ENCODE results near the gene MRPL12.
"Not testable (repeated sequence)": the region's sequence is repeated elsewhere in the genome, so short reads cannot be mapped to it uniquely, and the experiment has no call there.

Gene MRPL12

DNA sequence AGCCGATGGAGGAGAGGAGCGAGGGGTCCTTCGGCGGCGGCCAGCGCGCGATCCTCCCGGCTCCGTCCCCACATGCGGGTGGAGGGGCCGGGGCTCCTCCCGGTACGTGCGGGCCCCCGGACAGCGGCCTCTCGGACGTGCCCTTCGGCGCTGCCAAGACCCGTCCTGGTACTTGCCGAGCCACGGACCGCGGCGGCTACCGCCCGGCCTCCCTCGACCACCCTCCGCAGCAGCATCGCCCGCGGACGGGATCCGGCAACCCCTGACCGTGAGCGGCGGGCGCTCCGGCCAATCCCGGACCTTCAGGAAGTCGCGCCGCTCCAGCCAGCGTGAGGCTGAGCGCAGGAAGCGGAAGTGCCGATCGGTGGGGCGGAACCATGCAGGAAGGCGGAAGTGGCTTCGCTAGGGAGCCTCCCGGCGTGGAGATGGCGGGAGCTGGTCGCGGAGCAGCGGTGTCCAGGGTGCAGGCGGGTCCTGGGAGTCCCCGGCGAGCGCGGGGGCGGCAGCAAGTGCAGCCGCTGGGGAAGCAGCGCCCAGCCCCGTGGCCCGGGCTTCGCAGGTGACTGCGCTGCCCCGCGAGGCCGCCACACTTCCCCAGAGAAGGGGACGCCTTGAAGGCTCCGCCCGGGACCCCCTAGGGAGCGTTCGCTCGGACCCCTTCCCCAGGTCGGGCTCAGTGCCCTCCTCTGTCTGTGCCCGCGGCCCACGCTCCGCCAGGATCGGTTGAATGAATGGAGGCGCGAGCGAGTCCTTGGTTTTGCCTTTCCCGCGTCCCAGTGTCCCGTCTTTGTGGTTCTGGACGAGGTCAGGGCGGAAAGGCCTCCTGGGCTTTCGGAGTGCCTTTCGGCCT, 36.6 kb upstream of the MRPL12 start, which contains the start of the genes CCDC137 and OXLD1:
CCDC137 (plus strand) TSS at position 396 of the 850 bp plus-strand sequence; CDS start at position 426, 30 bp downstream.
OXLD1 (minus strand) TSS at position 264 of the 850 bp plus-strand sequence; CDS start at position 236, 28 bp downstream.
- H3K9me3 ChIP-seq (ENCODE audit: insufficient read depth, low read depth, low read length) = no peaks in the 10 kb centered on the region
- no peaks in the 10 kb centered on the region for H3K4me1 ChIP-seq (ENCODE audit: insufficient read depth, low read length)
- H3K27me3 ChIP-seq (ENCODE audit: insufficient read depth, low read length) = no peaks in the 10 kb centered on the region
- H3K9ac ChIP-seq (ENCODE audit: low read depth, low read length) = peak within 1 kb of the TSS; percentile 93
- peak within 1 kb of the TSS; percentile 96 for H3K4me3 ChIP-seq (ENCODE audit: low read length)
- peaks cover 41% of the 10 kb centered on the region for H3K36me3 ChIP-seq (ENCODE audit: insufficient read depth, low read depth, low read length)
- peak within 1 kb of the TSS; percentile 88 for H3K27ac ChIP-seq (ENCODE audit: low read length)

- H3K4me3 ChIP-seq (ENCODE audit: low read length) = peak overlapping the region; percentile 96
- H3K9ac ChIP-seq (ENCODE audit: low read depth, low read length) = no peak overlapping the region
- H3K27ac ChIP-seq (ENCODE audit: low read length) = no peak overlapping the region
- H3K36me3 ChIP-seq (ENCODE audit: insufficient read depth, low read depth, low read length) = peaks cover 53% of the 10 kb centered on the region
- no peaks in the 10 kb centered on the region for H3K4me1 ChIP-seq (ENCODE audit: insufficient read depth, low read length)
- H3K9me3 ChIP-seq (ENCODE audit: insufficient read depth, low read depth, low read length) = no peaks in the 10 kb centered on the region
- H3K27me3 ChIP-seq (ENCODE audit: insufficient read depth, low read length) = no peaks in the 10 kb centered on the region
Observed at GRCh38 chr17:81667754-81668153, 35.4 kb upstream of the MRPL12 start.

GRCh38 chr17:81672504-81672903, 30.7 kb upstream of the MRPL12 start:
- Histone ChIP-seq H3K27ac (ENCODE audit: low read length) (no peak overlapping the region), H3K27me3 (ENCODE audit: insufficient read depth, low read length) (no peaks in the 10 kb centered on the region), H3K9ac (ENCODE audit: low read depth, low read length) (no peak overlapping the region), H3K4me3 (ENCODE audit: low read length) (no peak overlapping the region), H3K36me3 (ENCODE audit: insufficient read depth, low read depth, low read length) (peaks cover 72% of the 10 kb centered on the region), H3K4me1 (ENCODE audit: insufficient read depth, low read length) (no peaks in the 10 kb centered on the region), H3K9me3 (ENCODE audit: insufficient read depth, low read depth, low read length) (no peaks in the 10 kb centered on the region)

DNA sequence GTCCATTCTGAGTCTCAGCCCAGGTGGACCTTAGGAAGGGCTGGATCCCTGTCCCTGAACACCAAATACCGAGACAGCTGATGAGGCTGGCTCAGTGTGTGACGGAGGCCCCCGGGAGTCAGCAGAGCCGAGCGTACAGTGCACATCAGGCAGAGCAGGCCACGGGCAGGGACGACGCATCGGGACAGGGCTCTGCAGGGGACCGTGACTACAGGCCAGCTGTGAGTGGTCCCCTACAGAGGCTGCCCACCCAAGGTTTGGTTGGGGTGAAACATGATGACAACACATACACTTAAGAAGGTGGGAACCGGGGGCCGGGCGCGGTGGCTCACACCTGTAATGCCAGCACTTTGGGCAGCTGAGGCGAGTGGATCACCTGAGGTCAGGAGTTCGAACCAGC, 30.2 kb upstream of the MRPL12 start:
- Histone ChIP-seq H3K4me1 (ENCODE audit: insufficient read depth, low read length) (no peaks in the 10 kb centered on the region), H3K27me3 (ENCODE audit: insufficient read depth, low read length) (no peaks in the 10 kb centered on the region), H3K4me3 (ENCODE audit: low read length) (no peak overlapping the region), H3K36me3 (ENCODE audit: insufficient read depth, low read depth, low read length) (peaks cover 71% of the 10 kb centered on the region), H3K9ac (ENCODE audit: low read depth, low read length) (no peak overlapping the region), H3K27ac (ENCODE audit: low read length) (no peak overlapping the region), H3K9me3 (ENCODE audit: insufficient read depth, low read depth, low read length) (no peaks in the 10 kb centered on the region)

DNA sequence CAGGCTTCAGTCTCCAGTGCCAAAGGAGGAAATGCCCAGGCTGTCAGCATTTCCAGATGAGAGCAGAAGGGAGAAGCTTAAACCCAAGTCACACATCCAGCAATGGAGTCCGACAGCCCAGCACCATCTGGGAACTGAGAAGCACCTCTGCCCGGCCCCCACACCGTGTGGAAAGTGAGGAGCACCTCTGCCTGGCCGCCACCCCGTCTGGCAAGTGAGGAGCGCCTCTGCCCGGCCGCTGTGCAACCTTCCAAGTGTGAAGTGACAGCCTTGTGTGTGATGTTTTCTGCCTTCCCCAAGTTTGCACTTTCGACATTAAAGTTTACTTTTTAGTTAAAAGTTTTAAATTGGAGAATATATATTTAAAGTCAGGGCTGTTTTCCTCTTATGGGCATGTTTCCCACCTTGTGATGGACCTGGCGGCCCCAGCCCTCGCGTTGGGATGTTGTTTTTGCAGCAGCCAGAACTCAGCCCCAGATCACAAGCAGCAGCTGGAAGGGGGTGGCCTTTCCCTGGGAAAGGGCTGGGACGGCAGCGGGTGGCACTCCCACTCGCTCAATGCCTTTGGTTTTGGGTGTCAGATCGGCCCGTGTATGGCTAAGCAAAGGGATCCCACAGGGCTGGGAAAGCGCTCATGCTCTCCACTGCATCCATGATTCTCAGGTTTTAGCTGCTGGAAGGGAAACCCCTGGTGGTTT, 29.5 kb upstream of the MRPL12 start:
- no peak overlapping the region for H3K9ac ChIP-seq (ENCODE audit: low read depth, low read length)
- no peak overlapping the region for H3K4me3 ChIP-seq (ENCODE audit: low read length)
- H3K4me1 ChIP-seq (ENCODE audit: insufficient read depth, low read length) = no peaks in the 10 kb centered on the region
- no peak overlapping the region for H3K27ac ChIP-seq (ENCODE audit: low read length)
- peaks cover 64% of the 10 kb centered on the region for H3K36me3 ChIP-seq (ENCODE audit: insufficient read depth, low read depth, low read length)
- H3K9me3 ChIP-seq (ENCODE audit: insufficient read depth, low read depth, low read length) = no peaks in the 10 kb centered on the region
- H3K27me3 ChIP-seq (ENCODE audit: insufficient read depth, low read length) = no peaks in the 10 kb centered on the region

DNA sequence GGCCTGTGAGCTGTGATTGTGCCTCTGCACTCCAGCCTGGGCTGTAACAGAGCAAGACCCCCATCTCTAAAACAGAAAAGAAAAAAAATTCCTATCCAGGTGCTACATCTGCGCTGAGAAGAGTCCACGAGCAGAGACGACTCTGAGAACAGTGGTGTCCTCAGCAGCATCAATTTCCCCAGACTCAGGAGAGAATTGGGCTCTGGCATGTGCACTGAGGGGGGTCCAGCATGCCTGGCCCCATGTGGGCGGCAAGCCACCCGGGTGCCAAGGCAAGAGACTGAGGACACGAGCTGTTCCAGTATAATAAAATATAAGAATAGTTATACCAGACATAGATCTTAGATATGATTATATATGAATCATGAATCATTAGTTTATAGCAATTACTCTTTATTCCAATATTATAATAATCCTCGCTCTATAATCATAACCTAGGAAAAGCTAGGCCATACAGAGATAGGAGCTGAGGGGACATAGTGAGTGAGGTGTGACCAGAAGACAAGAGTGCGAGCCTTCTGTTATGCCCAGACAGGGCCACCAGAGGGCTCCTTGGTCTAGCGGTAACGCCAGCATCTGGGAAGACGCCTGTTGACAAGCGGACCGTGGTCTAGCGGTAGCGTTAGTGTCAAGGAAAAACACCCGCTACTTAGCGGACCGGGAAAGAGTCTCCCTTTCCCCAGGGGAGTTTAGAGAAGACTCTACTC, 27.5 kb upstream of the MRPL12 start:
- not testable (repeated sequence) for H3K9ac ChIP-seq (ENCODE audit: low read depth, low read length); H3K9me3 ChIP-seq (ENCODE audit: insufficient read depth, low read depth, low read length); H3K4me1 ChIP-seq (ENCODE audit: insufficient read depth, low read length); H3K27me3 ChIP-seq (ENCODE audit: insufficient read depth, low read length); H3K4me3 ChIP-seq (ENCODE audit: low read length); H3K27ac ChIP-seq (ENCODE audit: low read length)
- peaks cover 44% of the 10 kb centered on the region for H3K36me3 ChIP-seq (ENCODE audit: insufficient read depth, low read depth, low read length)

- H3K9ac ChIP-seq (ENCODE audit: low read depth, low read length) = no peak overlapping the region
- no peaks in the 10 kb centered on the region for H3K9me3 ChIP-seq (ENCODE audit: insufficient read depth, low read depth, low read length)
- peaks cover 32% of the 10 kb centered on the region for H3K36me3 ChIP-seq (ENCODE audit: insufficient read depth, low read depth, low read length)
- no peak overlapping the region for H3K27ac ChIP-seq (ENCODE audit: low read length)
- no peak overlapping the region for H3K4me3 ChIP-seq (ENCODE audit: low read length)
- H3K4me1 ChIP-seq (ENCODE audit: insufficient read depth, low read length) = no peaks in the 10 kb centered on the region
- H3K27me3 ChIP-seq (ENCODE audit: insufficient read depth, low read length) = no peaks in the 10 kb centered on the region
Observed at GRCh38 chr17:81676906-81677305, 26.3 kb upstream of the MRPL12 start.

DNA sequence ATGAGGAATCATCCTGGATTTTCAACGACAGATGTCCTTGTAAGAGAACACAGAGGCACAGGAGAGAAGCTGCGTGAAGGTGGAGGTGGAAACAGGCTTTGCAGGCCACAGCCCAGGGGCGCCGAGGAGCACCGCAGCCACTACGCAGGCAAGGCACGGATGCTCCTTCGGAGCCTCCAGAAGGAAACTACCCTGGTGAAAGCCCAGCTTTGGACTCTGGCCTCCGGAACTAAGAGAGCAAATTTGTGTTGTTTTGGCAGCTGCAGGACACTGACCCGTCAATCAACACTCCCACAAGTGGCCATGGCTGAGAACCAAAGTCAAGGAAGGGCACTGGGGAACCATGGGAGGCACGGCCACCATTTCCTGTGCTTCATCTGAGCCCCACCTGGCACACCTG, 23.0 kb upstream of the MRPL12 start:
- no peak overlapping the region for H3K4me3 ChIP-seq (ENCODE audit: low read length)
- H3K9me3 ChIP-seq (ENCODE audit: insufficient read depth, low read depth, low read length) = no peaks in the 10 kb centered on the region
- peaks cover 4% of the 10 kb centered on the region; the same call in 1 of the 2 replicates for H3K36me3 ChIP-seq (ENCODE audit: insufficient read depth, low read depth, low read length)
- H3K4me1 ChIP-seq (ENCODE audit: insufficient read depth, low read length) = peaks cover 8% of the 10 kb centered on the region
- H3K9ac ChIP-seq (ENCODE audit: low read depth, low read length) = no peak overlapping the region
- H3K27me3 ChIP-seq (ENCODE audit: insufficient read depth, low read length) = no peaks in the 10 kb centered on the region
- no peak overlapping the region for H3K27ac ChIP-seq (ENCODE audit: low read length)

DNA sequence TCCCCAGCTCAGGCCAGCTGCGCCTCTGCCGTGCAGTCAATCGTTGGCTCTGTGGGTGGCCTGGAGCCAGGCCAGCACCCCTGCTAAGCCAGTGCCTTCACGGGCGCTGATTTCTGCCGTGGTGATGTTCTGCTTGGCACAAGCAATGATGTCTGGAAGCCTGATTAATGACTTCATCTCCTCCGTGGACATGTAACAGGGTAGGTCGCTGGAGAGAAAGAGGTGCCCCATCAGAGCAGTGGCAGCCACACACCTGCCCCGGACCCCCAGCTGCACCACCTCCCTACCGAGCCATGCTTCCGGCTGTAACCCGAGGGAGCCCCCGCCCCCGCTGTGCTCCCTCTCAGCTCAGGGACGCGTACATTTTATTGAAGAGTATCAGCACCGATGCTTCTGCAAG, 21.5 kb upstream of the MRPL12 start:
- peaks cover 14% of the 10 kb centered on the region for H3K36me3 ChIP-seq (ENCODE audit: insufficient read depth, low read depth, low read length)
- no peak overlapping the region for H3K9ac ChIP-seq (ENCODE audit: low read depth, low read length)
- H3K4me1 ChIP-seq (ENCODE audit: insufficient read depth, low read length) = peaks cover 8% of the 10 kb centered on the region
- no peaks in the 10 kb centered on the region for H3K9me3 ChIP-seq (ENCODE audit: insufficient read depth, low read depth, low read length)
- no peak overlapping the region for H3K27ac ChIP-seq (ENCODE audit: low read length)
- H3K4me3 ChIP-seq (ENCODE audit: low read length) = no peak overlapping the region
- H3K27me3 ChIP-seq (ENCODE audit: insufficient read depth, low read length) = no peaks in the 10 kb centered on the region

GRCh38 chr17:81682565-81683207, 20.5 kb upstream of the MRPL12 start:
- no peaks in the 10 kb centered on the region for H3K27me3 ChIP-seq (ENCODE audit: insufficient read depth, low read length)
- H3K27ac ChIP-seq (ENCODE audit: low read length) = no peak overlapping the region
- H3K36me3 ChIP-seq (ENCODE audit: insufficient read depth, low read depth, low read length) = peaks cover 24% of the 10 kb centered on the region
- H3K9ac ChIP-seq (ENCODE audit: low read depth, low read length) = peak overlapping the region; percentile 92; the same call in 1 of the 2 replicates
- peaks cover 8% of the 10 kb centered on the region for H3K4me1 ChIP-seq (ENCODE audit: insufficient read depth, low read length)
- peak overlapping the region; percentile 93 for H3K4me3 ChIP-seq (ENCODE audit: low read length)
- H3K9me3 ChIP-seq (ENCODE audit: insufficient read depth, low read depth, low read length) = no peaks in the 10 kb centered on the region

- Histone ChIP-seq H3K27me3 (ENCODE audit: insufficient read depth, low read length) (no peaks in the 10 kb centered on the region), H3K36me3 (ENCODE audit: insufficient read depth, low read depth, low read length) (peaks cover 26% of the 10 kb centered on the region), H3K4me1 (ENCODE audit: insufficient read depth, low read length) (peaks cover 8% of the 10 kb centered on the region), H3K9ac (ENCODE audit: low read depth, low read length) (peak overlapping the region; percentile 92; the same call in 1 of the 2 replicates), H3K4me3 (ENCODE audit: low read length) (peak overlapping the region; percentile 93), H3K27ac (ENCODE audit: low read length) (no peak overlapping the region), H3K9me3 (ENCODE audit: insufficient read depth, low read depth, low read length) (no peaks in the 10 kb centered on the region)
Observed at GRCh38 chr17:81683208-81683583, 20.0 kb upstream of the MRPL12 start.

Data from iPS-20b (cell line).